IPS-NIHi7 (cell line): ENCODE measurements around the gene PRELID2.

Experiments
- DNase-seq: peaks from one replicate; pipeline ENCODE4 v3.0.0; 2012; ENCODE audit warnings: mixed read lengths; ENCODE audit errors: extremely low spot score

The PRELID2 gene

DNA sequence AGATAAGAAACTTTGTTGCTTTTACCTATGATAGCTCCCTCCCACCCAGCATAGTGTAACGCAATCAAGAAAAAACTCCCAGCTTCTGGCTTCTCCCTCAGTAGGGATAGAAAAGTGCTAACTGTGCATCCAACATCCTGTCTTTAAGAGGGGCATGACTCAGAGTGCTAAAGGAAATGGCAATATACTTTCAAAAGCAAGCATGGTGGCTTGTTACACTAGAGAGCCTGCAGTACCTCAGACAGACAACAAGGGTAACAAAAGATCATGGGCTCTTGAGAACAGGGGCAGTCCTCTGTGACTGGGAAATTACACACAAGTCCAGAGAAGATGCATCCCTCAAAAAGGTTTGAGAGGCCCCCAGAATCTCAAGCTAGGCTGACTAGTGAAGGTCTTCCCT is 37.8 kb downstream of the PRELID2 start:
- DNase-seq, result no peak

DNA sequence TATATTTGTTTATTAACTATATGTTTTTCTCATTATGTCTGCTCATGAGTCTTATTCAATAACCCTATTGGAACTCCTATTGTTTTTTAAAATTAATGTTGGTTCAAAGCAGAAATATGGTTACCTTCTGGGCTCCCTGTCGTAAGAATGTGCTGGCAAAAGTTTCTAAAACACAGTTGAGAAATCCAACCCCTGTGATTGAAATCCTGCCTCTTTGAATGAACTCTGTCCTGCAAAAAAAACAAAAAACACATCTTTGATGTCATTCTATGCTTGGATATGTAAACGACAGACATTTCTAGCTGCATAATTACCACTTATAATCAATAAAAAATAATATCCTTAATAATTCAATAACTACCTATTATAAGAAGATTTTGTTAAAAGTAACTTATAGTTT is 38.8 kb downstream of the PRELID2 start:
- DNase-seq, result no peak

DNA sequence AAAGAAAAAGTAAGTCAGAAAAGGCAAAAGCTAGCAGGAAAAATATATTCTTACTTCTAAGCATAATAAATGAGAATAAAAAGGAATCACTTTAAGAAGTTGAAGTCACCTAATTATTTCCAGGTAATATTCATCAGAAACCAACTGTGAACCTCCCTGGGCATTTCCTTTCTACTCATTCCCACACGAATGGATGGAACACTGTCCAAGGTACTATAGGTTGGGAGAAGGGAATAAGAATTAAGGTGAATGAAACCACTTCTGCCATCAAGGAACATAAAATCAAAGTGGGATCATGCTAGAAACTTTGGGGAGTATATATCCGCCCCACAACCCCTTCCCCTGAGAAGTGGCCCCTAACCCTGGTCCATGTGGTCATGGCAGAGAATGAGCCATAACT is 41.6 kb downstream of the PRELID2 start:
- DNase-seq, result no peak

DNA sequence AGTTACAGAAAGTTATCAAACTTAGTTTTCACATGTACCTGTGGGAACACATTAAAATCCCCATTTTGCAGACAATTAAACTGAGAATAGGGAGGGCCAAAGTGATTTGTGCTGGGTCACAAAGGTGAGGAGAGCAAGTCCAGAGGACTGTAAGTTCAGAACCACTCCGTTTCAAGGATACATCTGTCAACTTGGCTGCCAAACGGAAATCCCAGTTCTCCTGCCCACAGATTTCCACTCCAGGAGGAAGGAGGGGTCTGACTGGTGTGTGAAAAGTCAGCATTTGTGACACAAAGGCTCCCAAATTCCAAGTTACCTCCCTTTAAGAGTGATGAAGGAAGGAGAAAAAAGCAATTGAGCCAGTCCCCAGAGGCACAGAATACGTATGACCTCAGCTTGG is 42.3 kb downstream of the PRELID2 start:
- no peak for DNase-seq

DNA sequence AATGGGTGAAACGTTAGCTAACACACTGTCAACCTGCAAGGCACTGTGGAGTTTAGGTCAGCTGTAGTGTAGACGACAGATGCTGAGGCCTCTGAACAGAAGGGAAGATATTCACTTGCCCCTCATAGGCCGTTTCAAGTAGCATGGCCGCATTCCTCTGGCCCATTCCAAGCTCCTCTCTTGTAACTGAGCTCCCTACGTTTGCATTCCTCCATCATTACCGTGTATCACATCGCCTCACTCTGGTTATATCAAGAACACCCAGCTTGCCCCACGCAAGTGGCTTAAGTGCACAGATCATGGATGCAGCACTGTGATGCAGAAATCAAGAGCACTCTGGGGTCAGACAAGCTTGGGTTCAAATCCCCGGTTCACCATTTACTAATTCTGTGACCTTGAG is 43.3 kb downstream of the PRELID2 start:
- DNase-seq, result no peak

DNA sequence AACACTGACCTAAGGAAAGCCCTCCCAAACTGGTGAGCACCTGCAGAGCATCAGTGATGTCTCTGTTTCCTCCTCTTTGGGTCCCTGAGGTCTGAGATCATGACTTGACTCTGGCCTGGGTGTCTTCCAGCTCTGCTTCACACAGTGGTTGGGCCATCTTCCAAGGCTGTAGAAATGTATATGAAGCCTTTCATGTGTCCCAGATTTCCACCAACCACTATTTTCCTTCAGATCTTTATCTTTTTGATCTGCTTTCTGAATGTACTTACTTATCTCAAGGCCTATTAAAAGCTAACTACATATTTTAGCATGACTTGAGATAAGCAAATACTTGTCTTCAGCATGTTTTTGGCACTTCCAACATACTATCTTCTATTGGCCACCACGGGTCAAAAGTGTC is 47.1 kb downstream of the PRELID2 start:
- no peak for DNase-seq

DNA sequence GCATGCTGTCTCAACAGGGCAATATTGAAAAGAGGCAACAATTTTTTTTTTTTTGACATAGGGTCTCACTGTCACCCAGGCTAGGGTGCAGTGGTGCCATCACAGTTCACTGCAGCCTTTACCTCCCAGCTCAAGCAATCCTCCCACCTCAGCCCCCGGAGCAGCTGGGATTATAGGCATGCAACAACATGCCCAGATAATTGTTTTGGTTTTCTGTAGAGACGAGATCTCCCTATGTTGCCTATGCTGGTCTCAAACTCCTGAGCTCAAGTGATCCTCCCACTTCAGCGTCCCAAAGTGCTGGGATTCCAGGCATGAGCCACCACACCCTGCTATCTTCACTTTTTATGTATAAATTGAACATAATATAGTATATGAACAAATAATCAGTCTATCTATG is 47.6 kb downstream of the PRELID2 start:
- DNase-seq, result no peak

DNA sequence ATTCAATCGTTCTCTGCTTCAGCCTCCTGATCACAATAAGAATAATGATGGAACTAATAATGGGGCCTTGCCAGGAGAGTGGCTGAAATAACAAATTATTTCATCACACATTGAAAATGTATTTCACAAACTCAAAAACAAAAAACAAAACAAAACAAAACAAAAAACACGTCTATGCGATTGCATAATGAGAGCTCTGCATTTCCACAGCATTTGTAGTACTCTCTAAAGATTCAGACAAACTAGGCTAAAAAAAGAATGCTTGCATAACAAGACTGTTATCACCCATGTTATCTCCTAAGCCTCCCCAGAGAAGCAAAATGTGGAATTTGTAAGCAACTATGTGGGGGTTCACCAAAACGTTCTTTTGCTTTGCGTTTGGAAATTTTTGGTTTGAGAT is 48.1 kb downstream of the PRELID2 start:
- no peak for DNase-seq

DNA sequence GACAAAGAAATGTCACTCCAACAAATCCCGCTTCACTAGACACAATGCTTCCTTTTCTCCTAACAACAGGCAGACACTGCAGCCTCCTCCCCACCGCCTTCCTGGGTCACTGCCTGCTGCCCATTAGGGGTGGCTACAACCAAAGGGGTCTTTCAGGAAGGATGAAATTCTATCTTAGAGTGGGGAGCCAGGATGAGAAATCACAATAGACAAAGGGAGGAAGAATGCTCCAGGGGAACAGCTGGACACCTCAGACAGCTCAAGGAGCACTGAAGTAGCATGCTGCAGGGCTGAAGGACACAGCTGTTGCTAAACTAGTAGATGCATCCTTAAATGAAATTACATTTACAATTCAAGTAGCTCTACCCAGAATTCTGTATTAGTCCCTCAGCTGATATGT is 54.2 kb downstream of the PRELID2 start:
- no peak for DNase-seq

DNA sequence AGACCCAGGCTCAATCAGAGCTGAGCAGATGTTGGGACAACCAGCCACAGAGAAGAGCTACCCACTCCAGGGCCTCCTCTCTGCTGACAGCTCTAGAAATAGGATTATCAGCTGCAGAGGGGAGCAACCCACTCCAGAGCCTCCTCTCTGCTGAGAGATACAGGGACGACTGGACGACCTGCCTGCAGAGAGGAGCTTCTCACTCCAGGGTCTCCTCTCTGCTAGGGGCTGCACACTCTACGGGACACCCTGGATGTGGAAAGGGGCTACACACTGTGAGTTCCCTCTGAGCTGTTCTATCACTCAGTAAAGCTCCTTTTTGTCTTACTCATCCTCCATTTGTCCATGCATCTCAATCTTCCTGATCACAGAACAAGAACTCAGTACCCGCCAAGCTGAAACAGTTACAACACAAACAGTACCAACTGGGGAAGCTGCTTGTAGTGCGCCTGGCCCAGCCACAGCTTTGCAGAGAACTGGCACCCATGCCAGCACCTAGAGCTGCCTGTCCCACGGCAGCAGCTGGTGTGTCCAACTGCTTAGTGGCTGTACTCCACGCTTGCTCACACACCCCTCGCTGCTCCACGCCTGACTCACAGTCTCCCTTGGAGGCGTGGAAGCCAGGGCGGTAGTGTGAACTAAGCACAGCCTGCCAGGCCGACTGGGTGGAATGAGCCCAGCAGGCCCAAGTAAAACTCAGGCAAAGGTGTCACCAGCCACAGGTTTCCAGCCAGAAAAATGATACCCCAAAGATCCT is 56.8 kb downstream of the PRELID2 start:
- DNase-seq, result no peak

DNA sequence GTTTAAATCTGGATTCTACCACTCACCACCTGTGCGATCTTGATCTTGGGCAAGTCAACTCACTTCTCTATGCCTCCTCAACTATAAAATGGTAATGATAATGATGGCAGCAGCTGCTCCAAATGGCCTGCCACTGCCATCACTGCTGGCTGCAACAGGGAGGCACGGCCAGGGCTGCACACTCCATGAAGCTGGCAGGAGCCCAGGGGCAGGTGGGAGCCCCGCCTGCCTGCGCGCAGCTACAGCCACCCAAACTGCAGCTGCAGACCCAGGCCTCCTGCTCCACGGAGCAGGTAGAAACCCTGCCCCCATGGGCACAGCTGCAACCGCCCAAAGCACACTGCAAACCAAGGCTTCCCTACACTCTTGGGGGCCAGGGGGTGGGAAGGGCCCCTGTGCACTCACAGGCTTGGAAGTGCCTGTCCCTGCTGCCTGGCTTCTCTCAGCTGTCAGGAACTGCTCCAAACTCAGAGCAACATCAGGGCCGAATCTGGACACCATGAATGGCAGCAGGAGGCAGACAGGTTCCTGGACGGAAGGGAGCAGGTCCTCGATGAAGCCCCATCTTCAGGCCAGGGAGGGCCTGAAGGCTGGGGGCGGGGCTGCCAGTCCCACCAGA is 57.6 kb downstream of the PRELID2 start:
- DNase-seq, result no peak

DNA sequence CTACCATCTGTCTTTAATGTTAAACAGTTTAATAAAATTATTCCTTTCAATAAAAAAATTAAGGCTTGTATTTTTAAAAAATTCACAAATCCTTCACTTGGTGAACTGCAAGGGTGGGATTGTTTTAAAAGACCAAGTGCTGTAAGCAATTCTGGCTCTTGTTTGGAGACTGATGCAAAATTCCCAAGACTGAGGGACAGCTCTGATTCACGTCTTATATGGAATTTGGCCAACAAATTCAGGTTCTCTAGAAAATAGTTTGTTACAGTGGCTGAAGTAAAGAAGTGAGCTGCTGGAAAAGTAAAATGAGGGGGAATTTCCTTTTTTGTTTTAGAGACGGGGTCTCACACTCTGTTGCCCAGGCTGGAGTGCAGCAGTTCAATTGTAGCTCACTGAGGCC is 58.3 kb downstream of the PRELID2 start:
- DNase-seq, result no peak

DNA sequence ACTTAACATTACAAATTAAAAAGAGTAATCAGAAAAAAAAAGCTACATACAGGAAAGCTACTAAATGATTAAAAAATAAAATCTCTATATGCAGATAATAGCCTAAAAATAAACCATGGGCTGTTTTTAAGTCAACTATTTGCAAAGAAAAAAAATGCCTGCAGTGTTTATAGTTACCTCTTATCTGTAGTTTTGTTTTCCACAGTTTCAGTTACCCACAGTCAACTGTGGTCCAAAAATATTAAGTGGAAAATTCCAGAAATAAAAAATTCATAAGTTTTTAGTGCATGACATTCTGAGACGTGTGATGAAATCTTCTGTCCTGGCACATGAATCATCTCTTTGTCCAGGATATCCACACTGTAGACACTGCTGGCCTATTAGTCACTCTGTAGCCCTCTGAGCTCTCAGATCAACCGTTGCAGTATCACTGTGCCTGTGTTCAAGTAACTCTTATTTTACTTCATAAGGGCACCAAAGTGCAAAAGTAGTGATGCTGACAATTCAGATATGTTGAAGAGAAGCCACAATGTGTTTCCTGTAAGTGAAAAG is 59.2 kb downstream of the PRELID2 start:
- no peak for DNase-seq

DNA sequence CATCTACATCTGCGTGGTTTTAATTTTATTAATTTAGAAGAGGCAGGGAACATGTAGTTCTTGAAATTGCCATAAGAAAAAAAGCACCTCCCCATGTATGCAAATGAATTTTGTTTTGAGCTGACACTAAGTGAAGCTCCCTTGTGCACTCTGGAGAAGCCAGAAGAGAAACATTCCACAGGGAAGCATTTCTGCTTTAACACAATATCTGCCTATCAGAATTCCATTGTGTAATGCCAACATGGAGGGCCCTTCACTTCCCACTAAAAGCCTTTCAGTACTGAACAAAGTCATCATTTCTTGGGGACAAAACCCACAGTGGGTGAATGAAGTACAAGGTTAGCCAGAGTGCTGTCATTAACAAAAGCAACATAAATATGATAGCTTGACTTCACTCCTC is 59.7 kb downstream of the PRELID2 start:
- no peak for DNase-seq

DNA sequence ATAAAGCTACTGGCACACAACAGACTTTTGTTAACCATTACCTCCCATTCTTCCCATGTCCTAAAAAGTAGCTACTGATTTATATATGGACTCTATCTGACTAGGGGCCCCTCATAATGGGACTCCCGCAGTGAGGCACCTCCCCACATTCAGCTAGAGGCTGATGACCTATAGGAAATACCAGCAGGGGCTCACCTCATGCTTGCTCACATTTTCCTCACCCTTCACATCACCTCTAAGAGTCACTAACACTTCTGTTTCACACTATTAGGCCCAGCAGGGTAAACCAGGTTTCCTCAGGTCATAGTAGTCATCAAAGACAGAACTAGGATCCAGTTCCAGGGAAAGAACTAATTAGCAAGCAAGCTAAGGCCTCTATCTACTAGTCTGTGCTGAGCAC is 60.7 kb downstream of the PRELID2 start:
- DNase-seq, result no peak

DNA sequence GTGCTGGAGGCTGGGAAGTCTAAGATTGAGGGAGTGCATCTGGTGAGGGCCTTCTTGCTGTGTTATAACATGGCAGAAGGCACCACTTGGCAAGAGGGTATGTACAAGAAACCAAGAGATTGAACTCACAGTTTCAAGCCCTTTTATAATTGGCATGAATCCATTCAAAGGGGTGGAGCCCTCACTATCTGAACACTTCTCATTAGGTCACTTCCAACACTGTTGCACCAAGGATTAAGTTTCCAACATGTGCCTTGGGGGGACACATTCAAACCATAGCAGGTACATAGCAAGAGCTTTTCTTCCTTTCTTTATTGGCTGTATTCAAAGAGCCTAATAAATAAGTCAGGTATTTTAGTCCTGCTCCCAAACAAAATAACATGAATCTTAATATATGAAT is 62.7 kb downstream of the PRELID2 start:
- DNase-seq, result no peak

DNA sequence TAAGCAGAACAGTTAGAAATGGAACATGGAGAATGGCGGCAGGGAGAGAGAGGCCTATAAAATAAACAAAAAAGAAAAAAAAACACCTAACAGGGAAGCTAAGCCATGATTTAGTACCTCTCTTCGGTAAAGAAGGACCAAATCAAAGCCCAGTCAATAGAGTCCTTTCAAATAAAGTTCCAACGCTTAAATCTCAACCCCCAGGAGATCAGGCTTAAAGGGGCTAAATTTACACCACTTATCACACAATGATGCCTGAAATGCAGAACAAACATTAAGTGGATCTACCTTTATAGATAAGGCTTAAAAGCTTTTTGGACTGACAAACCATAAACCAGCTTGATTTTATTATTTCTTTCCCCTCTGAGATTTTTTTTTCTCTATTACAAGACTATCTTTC is 66.3 kb downstream of the PRELID2 start:
- DNase-seq, result no peak

DNA sequence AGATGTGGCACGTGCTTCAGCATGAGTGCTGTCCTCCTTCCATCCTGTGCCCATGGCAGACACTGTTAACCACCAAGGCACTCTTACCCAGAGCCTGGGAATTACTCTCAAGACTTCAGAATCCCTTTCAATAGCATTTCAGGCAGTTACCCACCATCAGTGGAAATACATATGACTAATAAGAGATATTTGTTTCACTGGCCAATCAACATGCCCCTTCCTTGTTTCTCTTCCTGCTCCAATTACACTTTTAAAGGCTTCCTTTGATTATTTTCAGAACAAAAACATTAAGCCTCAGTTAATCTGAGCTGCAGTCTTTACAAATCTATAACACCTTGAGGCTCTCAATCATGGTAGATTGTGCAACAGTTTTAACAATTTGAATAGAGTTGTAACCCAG is 70.8 kb downstream of the PRELID2 start:
- no peak for DNase-seq

DNA sequence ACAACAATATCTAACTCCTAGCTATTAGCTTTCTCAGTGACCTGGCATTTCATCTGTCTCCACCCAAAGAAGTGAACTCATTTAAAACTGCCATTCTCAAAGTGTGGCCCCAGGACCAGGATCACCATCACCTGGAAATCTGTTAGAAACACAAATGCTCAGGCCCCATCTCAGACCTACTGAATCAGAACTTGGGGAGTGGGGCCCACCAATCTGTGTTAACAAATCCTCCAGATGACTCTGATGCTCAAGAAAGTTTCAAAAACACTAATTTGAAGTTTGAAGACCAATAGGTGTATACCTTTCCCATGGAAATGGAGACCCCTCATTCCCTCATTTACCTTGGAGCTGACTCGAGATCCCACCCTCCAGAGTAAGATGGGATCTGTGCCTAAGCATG is 72.3 kb downstream of the PRELID2 start:
- DNase-seq, result no peak

DNA sequence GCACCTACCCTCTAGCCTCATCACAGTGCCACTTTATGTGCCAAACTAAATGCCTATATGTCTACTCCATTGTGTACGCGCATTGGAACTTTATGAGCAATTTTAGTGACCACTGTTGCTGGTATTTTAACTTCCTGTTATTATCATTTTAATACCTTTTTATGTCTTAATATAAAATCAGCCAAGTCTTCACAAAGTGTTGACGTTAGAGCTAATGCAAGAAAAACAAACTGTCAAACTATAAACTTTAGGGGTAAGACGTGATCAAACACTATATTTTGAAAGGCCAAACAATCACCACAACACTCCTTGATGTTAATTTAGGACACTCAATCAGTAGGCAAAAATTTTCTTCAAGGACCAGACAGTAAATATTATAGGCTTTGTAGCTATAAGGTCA is 73.9 kb downstream of the PRELID2 start:
- no peak for DNase-seq

DNA sequence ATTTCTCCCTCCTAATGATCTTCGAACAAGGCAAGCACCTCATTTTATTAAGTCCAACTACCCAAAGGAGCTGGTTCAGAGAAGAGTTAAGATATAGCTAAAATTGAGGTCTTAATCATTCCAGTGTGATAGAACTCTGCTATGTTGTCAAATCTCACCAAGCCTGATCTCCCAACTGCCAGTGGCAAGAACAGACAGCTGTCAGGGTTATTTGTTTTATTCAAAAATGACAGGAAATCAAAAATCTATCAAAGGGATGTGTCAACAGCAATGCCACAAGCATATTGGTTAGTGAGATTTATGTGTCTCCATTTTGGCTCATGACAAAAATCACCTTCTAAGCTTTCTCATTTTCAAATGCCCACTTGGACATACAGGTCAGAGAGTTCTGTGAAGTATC is 74.5 kb downstream of the PRELID2 start:
- no peak for DNase-seq

DNA sequence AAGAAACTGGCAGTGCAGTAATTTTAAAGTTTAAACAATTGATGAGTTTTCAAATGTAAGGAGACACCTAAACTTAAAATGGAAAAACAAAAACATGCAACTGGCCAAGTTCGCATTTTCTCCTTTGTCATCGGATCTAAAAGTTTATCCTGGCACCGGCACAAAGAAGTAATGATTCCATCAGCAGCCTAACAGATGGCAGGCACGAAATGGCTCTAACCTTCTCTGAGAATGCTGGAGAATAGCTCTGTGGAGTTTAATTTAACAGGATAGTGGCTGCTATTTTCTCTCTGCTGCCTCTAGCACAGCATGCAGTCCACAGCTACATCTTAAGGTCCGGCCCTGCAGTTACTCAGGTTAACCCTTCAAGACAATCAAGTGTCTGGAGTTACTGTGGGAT is 82.2 kb downstream of the PRELID2 start:
- no peak for DNase-seq

DNA sequence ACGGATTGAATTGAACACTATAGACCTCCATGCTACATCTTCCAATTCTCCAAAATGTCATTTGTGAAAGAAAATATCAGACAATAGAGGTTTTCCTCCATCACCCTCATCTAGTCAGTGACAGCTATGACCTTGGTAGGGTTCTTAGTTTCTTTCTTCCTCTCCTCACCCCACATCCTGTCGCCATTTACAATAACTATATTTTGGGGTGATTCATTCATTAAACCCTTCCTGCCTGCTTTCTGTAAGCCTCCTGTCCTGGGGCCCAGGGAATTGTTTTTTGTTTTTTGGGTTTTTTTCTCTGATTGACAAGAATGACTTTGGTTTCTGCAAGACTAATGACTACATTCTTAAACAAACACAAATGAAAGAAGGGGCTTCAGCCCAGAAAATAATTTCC is 82.6 kb downstream of the PRELID2 start:
- no peak for DNase-seq

DNA sequence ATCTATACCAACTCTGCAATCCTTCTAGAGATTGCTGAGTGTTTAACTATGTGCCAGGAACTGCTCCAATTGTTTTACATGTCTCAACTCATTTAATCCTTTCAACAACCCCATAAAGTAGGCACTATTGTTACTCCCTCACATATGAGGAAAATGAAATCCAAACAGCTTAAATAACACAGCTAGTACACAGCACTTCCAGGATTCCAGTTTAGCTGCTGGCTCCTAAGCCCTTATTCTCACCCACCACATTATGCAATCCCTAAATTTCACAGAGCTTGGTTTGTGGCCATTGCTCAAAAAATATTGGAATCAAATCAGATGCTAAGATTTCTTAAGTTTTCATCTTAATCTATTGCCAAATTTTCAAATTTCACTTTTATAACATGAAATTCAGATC is 84.9 kb downstream of the PRELID2 start:
- DNase-seq, result no peak
